ENCODE results near the gene ZNF549.

DNA sequence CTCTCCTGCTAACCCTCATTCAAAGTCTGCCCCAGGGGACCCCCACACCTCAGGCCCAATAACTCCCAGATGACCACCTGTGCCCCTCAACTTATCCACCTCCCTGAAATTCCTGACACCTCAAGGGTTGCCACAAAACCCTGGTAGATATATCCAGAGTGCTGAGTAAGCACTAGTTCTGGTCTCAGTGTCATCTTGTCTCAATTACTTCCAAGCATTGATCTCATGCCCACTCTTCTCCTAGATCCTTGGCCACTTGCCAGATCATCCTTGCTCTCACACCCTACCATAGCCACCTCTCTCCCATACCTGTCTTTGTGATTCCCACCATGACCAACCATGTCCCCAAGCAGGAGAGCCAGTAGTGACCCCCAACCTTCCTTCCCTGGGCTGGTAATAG, 49.5 kb downstream of the ZNF549 start:
- TF ChIP-seq POLR2A (IDR thresholded peaks at IDR 0.05; ENCODE audit: low read length) (no peak), GATA1 (IDR thresholded peaks at IDR 0.05; ENCODE audit: low read depth, low read length) (no peak)

Data from erythroblast (primary cell).